HEK293 (cell line): ENCODE data around the gene SMC6.

Experiments
- CTCF ChIA-PET: fragments of 350-600 bp; formaldehyde crosslinking; extraction: SDS; loops from one replicate; lab custom pipeline; 2021; ENCODE audit warnings: antibody characterized with exemption; lab: Yijun Ruan, JAX
- POLR2A ChIA-PET: fragments of 300-600 bp; formaldehyde crosslinking; extraction: SDS; loops from one replicate; lab custom pipeline; 2020; ENCODE audit warnings: antibody characterized with exemption, inconsistent platforms; lab: Yijun Ruan, JAX
- H3K27ac ChIP-seq: fragments of 200-500 bp; sonication (Bioruptor generic); 2 replicates; pipeline ENCODE4 v1.5.1; 2014; ENCODE audit warnings: low read depth, low read length, control low read depth, inconsistent platforms; ENCODE audit errors: extremely low read depth
- H3K36me3 ChIP-seq, 2 experiments: fragments of 200-500 bp in 1 of 2; sonication (Bioruptor generic) in 1 of 2; 1 replicate in 1 of 2; 2 replicates in 1 of 2; pipeline ENCODE4 v1.5.1; 2014 to 2017; ENCODE audit warnings: inconsistent platforms in 2 of 2, low read length in 2 of 2; ENCODE audit not compliant: control insufficient read depth in 2 of 2, insufficient read depth in 1 of 2
- H3K4me1 ChIP-seq: fragments of 200-500 bp; sonication (Bioruptor generic); 2 replicates; pipeline ENCODE4 v1.5.1; 2014; ENCODE audit warnings: mild to moderate bottlenecking, low read length, inconsistent platforms; ENCODE audit not compliant: control insufficient read depth, insufficient read depth
- H3K4me3 ChIP-seq: 2 replicates; pipeline ENCODE4 v1.5.1; 2011; ENCODE audit warnings: low read depth, mild to moderate bottlenecking, control low read depth, low read length, moderate library complexity
- H3K9me3 ChIP-seq: fragments of 200-500 bp; sonication (Bioruptor generic); 2 replicates; pipeline ENCODE4 v1.5.1; 2014; ENCODE audit warnings: low read depth, low read length, inconsistent platforms; ENCODE audit not compliant: control insufficient read depth, insufficient read depth
- GLI4 ChIP-seq: fragments of 450-650 bp; formaldehyde crosslinking; IDR thresholded peaks from 2 replicates; pipeline ENCODE4 v1.5.1; 2016; ENCODE audit warnings: missing biosample characterization, missing genetic modification characterization
- HOXC10 ChIP-seq: sonication (generic); formaldehyde crosslinking; IDR thresholded peaks from 2 replicates; pipeline ENCODE4 v1.8.1; 2023; ENCODE audit warnings: mild to moderate bottlenecking, missing genetic modification reagents
- KLF16 ChIP-seq: fragments of 450-650 bp; formaldehyde crosslinking; IDR thresholded peaks from 2 replicates; pipeline ENCODE4 v1.5.1; 2017; ENCODE audit warnings: missing biosample characterization, missing genetic modification characterization
- SCRT2 ChIP-seq: fragments of 450-650 bp; formaldehyde crosslinking; IDR thresholded peaks from 2 replicates; pipeline ENCODE4 v1.5.1; 2016; ENCODE audit warnings: missing biosample characterization, missing genetic modification characterization
- SP2 ChIP-seq: fragments of 450-650 bp; formaldehyde crosslinking; IDR thresholded peaks from 2 replicates; pipeline ENCODE4 v1.5.1; 2016; ENCODE audit warnings: missing biosample characterization, missing genetic modification characterization
- ZBTB20 ChIP-seq: fragments of 450-650 bp; formaldehyde crosslinking; IDR thresholded peaks from 2 replicates; pipeline ENCODE4 v1.5.1; 2016; ENCODE audit warnings: missing biosample characterization, missing genetic modification characterization
- ZBTB26 ChIP-seq: fragments of 450-650 bp; formaldehyde crosslinking; optimal IDR thresholded peaks from 2 replicates; pipeline ENCODE3; 2016; ENCODE audit warnings: missing biosample characterization, mild to moderate bottlenecking, missing genetic modification characterization
- ZEB2 ChIP-seq: fragments of 450-650 bp; formaldehyde crosslinking; IDR thresholded peaks from 2 replicates; pipeline ENCODE4 v1.5.1; 2016; ENCODE audit warnings: missing biosample characterization, missing genetic modification characterization
- ZFP37 ChIP-seq: fragments of 450-650 bp; formaldehyde crosslinking; IDR thresholded peaks from 2 replicates; pipeline ENCODE4 v1.5.1; 2016; ENCODE audit warnings: missing biosample characterization, missing genetic modification characterization
- ZNF157 ChIP-seq: fragments of 450-650 bp; formaldehyde crosslinking; IDR thresholded peaks from 2 replicates; pipeline ENCODE4 v1.5.1; 2016; ENCODE audit warnings: missing biosample characterization, missing genetic modification characterization
- ZNF37A ChIP-seq: fragments of 450-650 bp; IDR thresholded peaks from 2 replicates; pipeline ENCODE4 v1.5.1; 2018; ENCODE audit warnings: missing biosample characterization, missing genetic modification characterization
- ZNF423 ChIP-seq: fragments of 450-650 bp; formaldehyde crosslinking; IDR thresholded peaks from 2 replicates; pipeline ENCODE4 v1.5.1; 2016; ENCODE audit warnings: missing biosample characterization, missing genetic modification characterization
- ZNF510 ChIP-seq: fragments of 450-650 bp; formaldehyde crosslinking; IDR thresholded peaks from 2 replicates; pipeline ENCODE4 v1.5.1; 2018; ENCODE audit warnings: mild to moderate bottlenecking, missing genetic modification characterization, missing biosample characterization; ENCODE audit not compliant: insufficient replicate concordance
- ZNF518A ChIP-seq: fragments of 450-650 bp; formaldehyde crosslinking; conservative IDR thresholded peaks from 2 replicates; pipeline ENCODE4 v1.5.1; 2016; ENCODE audit warnings: low read depth, missing biosample characterization, missing genetic modification characterization
- ZNF571 ChIP-seq: fragments of 450-650 bp; formaldehyde crosslinking; IDR thresholded peaks from 2 replicates; pipeline ENCODE4 v1.5.0; 2017; ENCODE audit warnings: missing biosample characterization, missing genetic modification characterization
- ZNF623 ChIP-seq: fragments of 450-650 bp; formaldehyde crosslinking; IDR thresholded peaks from 2 replicates; pipeline ENCODE4 v1.5.1; 2016; ENCODE audit warnings: missing biosample characterization, missing genetic modification characterization
- ZNF660 ChIP-seq: fragments of 450-650 bp; IDR thresholded peaks from 2 replicates; pipeline ENCODE4 v1.5.1; 2018; ENCODE audit warnings: missing biosample characterization, mild to moderate bottlenecking, missing genetic modification characterization
- ZNF664 ChIP-seq: fragments of 450-650 bp; formaldehyde crosslinking; IDR thresholded peaks from 2 replicates; pipeline ENCODE4 v1.5.1; 2016; ENCODE audit warnings: missing biosample characterization, missing genetic modification characterization
- ZNF701 ChIP-seq: fragments of 450-650 bp; formaldehyde crosslinking; IDR thresholded peaks from 2 replicates; pipeline ENCODE4 v1.5.1; 2016; ENCODE audit warnings: missing biosample characterization, missing genetic modification characterization
- ZNF76 ChIP-seq: fragments of 450-650 bp; formaldehyde crosslinking; IDR thresholded peaks from 2 replicates; pipeline ENCODE4; 2016; ENCODE audit warnings: low read depth, missing biosample characterization, missing genetic modification characterization, borderline replicate concordance
- TF ChIP-seq, protein P1 (sequence below): fragments of 450-650 bp; formaldehyde crosslinking; IDR thresholded peaks from 2 replicates; pipeline ENCODE4 v1.5.1; 2016; ENCODE audit warnings: missing biosample characterization, missing genetic modification characterization, borderline replicate concordance

Gene SMC6

GRCh38 chr2:17754773-17755425 lies 1.3 kb upstream of the SMC6 start:
- POLR2A ChIA-PET = interaction anchor here (1.3 to 1.5 kb wide), 2 partner anchors 13 to 18 kb away, joined by 7 to 9 read pairs; no protein-coding TSS in a partner anchor
- TF ChIP-seq ZNF623 (tag by site-specific recombination) (no peak), ZNF701 (tag by site-specific recombination) (no peak), ZNF157 (tag by site-specific recombination) (no peak), ZNF37A (tag by site-specific recombination) (no peak), ZNF660 (tag by site-specific recombination) (no peak), ZBTB20 (tag by site-specific recombination) (peak; percentile 12; the same call in 1 of the 2 replicates)
- TF ChIP-seq, protein P1, sequence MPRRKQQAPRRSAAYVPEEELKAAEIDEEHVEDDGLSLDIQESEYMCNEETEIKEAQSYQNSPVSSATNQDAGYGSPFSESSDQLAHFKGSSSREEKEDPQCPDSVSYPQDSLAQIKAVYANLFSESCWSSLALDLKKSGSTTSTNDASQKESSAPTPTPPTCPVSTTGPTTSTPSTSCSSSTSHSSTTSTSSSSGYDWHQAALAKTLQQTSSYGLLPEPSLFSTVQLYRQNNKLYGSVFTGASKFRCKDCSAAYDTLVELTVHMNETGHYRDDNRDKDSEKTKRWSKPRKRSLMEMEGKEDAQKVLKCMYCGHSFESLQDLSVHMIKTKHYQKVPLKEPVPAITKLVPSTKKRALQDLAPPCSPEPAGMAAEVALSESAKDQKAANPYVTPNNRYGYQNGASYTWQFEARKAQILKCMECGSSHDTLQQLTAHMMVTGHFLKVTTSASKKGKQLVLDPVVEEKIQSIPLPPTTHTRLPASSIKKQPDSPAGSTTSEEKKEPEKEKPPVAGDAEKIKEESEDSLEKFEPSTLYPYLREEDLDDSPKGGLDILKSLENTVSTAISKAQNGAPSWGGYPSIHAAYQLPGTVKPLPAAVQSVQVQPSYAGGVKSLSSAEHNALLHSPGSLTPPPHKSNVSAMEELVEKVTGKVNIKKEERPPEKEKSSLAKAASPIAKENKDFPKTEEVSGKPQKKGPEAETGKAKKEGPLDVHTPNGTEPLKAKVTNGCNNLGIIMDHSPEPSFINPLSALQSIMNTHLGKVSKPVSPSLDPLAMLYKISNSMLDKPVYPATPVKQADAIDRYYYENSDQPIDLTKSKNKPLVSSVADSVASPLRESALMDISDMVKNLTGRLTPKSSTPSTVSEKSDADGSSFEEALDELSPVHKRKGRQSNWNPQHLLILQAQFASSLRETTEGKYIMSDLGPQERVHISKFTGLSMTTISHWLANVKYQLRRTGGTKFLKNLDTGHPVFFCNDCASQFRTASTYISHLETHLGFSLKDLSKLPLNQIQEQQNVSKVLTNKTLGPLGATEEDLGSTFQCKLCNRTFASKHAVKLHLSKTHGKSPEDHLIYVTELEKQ = no peak
- CTCF ChIA-PET = interaction anchor here (0.6 to 0.9 kb wide), 2 partner anchors 9 to 76 kb away, joined by 3 read pairs; no protein-coding TSS in a partner anchor
- Histone ChIP-seq H3K4me1 (peaks cover 16% of the 10 kb centered on the region; the same call in 1 of the 2 replicates), H3K27ac (peak overlapping the region; percentile 95), H3K4me3 (peak overlapping the region; percentile 68), H3K9me3 (no peaks in the 10 kb centered on the region), H3K36me3 (peaks cover 0 to 2% of the 10 kb centered on the region in 2 experiments; a peak in 2 of 3 replicates)

DNA sequence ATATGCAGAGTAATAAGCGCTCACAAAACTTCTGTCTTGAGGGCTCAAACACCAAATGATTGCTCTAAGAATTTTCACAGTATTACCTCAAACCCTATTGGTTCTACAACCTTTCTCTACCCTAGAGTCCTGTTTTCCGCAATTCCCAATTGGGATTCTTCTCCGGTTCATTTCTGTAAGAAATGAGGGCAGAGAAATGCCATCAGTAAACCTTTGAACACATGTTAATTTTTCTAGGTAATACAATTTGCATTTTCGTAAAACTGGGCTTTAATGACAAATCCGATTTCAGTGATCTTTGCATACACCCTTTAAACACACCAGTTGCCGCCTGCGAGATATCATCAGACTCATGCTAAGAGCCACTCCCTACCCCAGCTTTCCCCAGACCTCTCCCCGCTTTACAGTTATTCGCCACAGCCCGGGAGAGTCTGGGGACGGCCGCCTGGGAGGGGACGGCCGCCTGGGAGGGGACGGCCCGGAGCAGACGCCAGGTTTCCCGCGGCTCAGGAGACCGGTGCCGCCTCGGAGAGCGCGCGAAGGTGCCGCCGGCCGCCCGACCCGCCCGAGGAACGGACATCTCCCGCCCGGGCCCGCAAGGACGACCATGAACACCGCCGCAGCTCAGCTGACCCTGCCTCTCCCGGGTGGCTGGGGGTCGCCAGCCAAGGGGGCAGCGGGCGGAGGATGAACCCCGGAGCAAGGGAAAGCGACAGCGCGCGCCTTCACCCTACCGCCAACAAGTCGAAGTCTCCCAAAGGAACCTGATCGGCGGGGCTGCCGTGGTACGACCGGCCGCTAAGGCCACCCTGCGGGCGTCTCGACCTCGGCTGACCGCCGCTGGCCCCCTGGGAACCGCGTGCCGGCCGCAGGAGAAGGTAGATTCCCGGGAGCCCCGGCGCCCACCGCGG lies 463 bp downstream of the SMC6 start:
- CTCF ChIA-PET = interaction anchor here (0.6 to 1.3 kb wide), 5 partner anchors 33 to 1980 kb away, joined by 3 to 8 read pairs (median 4); no protein-coding TSS in a partner anchor
- Histone ChIP-seq H3K9me3 (no peaks in the 10 kb centered on the region), H3K4me3 (peak overlapping the region; percentile 68), H3K4me1 (peaks cover 22% of the 10 kb centered on the region), H3K27ac (peak overlapping the region; percentile 95), H3K36me3 (no peaks in the 10 kb centered on the region; a peak in 1 of 3 replicates)
- POLR2A ChIA-PET = interaction anchor here (0.7 to 1.5 kb wide), 9 partner anchors 13 to 943 kb away, joined by 3 to 9 read pairs (median 4); no protein-coding TSS in a partner anchor
- TF ChIP-seq KLF16 (tag by site-specific recombination) = 0 out of 2 replicates have a peak, but pooled peaks have one; percentile 38
- TF ChIP-seq ZNF664 (tag by site-specific recombination) = no peak
- TF ChIP-seq ZNF423 = peak; percentile 56; the same call in 1 of the 2 replicates
- TF ChIP-seq ZNF571 (tag by site-specific recombination) = no peak
- no peak for TF ChIP-seq ZNF518A (tag by site-specific recombination)
- no peak for TF ChIP-seq ZEB2 (tag by site-specific recombination)
- peak; percentile 59; the same call in 1 of the 2 replicates for TF ChIP-seq ZFP37 (tag by site-specific recombination)
- no peak for TF ChIP-seq ZNF510 (tag by site-specific recombination)
- peak; percentile 43; the same call in 1 of the 2 replicates for TF ChIP-seq ZNF76 (tag by site-specific recombination)
- no peak for TF ChIP-seq GLI4 (tag by site-specific recombination)
- peak; percentile 54; the same call in 1 of the 2 replicates for TF ChIP-seq SCRT2
- 0 out of 2 replicates have a peak, but pooled peaks have one; percentile 68 for TF ChIP-seq HOXC10 (CRISPR knock-in tag)
- peak; percentile 51 for TF ChIP-seq ZBTB26 (tag by site-specific recombination)
- peak; percentile 31 for TF ChIP-seq SP2 (tag by site-specific recombination)
- TF ChIP-seq ZBTB20 (tag by site-specific recombination) = peak; percentile 91
